Measurements from ENCODE around the gene PLGRKT. TPM values are rescaled to one million over a fixed set of nuclear protein-coding genes. Genes with fewer than 3 reads are reported as not detected.

The PLGRKT gene
- total and polyA plus RNA-seq, 4 donors = 4.1 to 11.3 (median 7.2) TPM

DNA sequence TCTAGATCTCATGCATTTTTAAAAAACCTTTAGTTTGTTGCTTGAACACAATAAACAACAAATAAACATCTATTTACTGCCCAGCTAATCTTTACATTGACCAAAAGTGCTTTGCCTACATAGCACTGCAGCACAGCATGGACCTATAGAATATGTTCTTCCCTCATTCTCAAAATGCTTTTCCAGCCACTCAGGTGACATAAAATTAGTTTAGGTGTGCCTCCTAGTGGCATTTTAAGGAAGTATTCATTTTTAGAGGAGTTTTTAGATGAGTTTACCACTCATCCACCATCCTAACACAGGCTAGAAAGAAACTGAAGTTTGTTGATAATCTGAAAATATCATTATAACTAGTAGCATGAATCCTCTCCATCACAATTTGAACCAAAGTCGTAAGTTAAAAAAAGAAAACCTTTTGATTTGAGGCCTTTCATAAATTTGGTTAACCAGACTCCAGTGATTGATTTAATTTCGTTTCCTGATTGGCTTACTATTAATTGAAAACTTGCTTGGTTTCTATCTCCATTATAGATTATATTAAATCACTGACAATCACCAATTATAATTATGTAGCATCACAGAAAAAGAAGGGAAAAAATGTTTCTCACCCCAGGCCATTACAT is 12.6 kb downstream of the PLGRKT start:
- Histone ChIP-seq H3K9ac (ENCODE audit: low read depth in 1 of 2, low read length in 2 of 2) (no peak overlapping the region), H3K9me3 (ENCODE audit: control insufficient read depth in 4 of 4, low read length in 3 of 4) (no peaks in the 10 kb centered on the region), H3K4me1 (ENCODE audit: control insufficient read depth in 4 of 4, insufficient read depth in 4 of 4, low read length in 3 of 4) (no peaks in the 10 kb centered on the region), H3K27ac (ENCODE audit: low read depth in 1 of 2, low read length in 2 of 2) (no peak overlapping the region), H3K36me3 (ENCODE audit: control insufficient read depth in 4 of 4, insufficient read depth in 3 of 4, low read depth in 1 of 4, low read length in 3 of 4) (peaks cover 0 to 2% (median 0%) of the 10 kb centered on the region in 4 donors), H3K4me3 (ENCODE audit: low read depth in 1 of 3, low read length in 3 of 3) (no peak overlapping the region), H3K27me3 (ENCODE audit: control insufficient read depth in 4 of 4, insufficient read depth in 4 of 4, low read length in 3 of 4) (no peaks in the 10 kb centered on the region)
- 85% methylated on average over 2 of the region's 2 CpGs for WGBS
- DNase-seq (ENCODE audit: low spot score) = no peak
- TF ChIP-seq HNF4A (conservative IDR thresholded peaks at IDR 0.05) = peak in 1 of 2 donors; percentile 31
- TF ChIP-seq JUND (IDR thresholded peaks at IDR 0.05) = no peak
- TF ChIP-seq RXRA (IDR thresholded peaks at IDR 0.05) = no peak
- no peak for TF ChIP-seq SP1 (IDR thresholded peaks at IDR 0.05)
- TF ChIP-seq, protein P1, sequence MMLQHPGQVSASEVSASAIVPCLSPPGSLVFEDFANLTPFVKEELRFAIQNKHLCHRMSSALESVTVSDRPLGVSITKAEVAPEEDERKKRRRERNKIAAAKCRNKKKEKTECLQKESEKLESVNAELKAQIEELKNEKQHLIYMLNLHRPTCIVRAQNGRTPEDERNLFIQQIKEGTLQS (IDR thresholded peaks at IDR 0.05) = no peak
- TF ChIP-seq YY1 (IDR thresholded peaks at IDR 0.05) = no peak
- TF ChIP-seq HNF4G (IDR thresholded peaks at IDR 0.05) = peak; percentile 19
- no peak for TF ChIP-seq FOXA2 (IDR thresholded peaks at IDR 0.05)
- peak; percentile 76 to 80 for TF ChIP-seq RAD21 (IDR thresholded peaks at IDR 0.05)
- TF ChIP-seq GABPA (IDR thresholded peaks at IDR 0.05 in 1 of 2, conservative IDR thresholded peaks at IDR 0.05 in 1 of 2) = no peak
- TF ChIP-seq, protein P2, sequence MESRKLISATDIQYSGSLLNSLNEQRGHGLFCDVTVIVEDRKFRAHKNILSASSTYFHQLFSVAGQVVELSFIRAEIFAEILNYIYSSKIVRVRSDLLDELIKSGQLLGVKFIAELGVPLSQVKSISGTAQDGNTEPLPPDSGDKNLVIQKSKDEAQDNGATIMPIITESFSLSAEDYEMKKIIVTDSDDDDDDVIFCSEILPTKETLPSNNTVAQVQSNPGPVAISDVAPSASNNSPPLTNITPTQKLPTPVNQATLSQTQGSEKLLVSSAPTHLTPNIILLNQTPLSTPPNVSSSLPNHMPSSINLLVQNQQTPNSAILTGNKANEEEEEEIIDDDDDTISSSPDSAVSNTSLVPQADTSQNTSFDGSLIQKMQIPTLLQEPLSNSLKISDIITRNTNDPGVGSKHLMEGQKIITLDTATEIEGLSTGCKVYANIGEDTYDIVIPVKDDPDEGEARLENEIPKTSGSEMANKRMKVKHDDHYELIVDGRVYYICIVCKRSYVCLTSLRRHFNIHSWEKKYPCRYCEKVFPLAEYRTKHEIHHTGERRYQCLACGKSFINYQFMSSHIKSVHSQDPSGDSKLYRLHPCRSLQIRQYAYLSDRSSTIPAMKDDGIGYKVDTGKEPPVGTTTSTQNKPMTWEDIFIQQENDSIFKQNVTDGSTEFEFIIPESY (IDR thresholded peaks at IDR 0.05) = no peak
- TF ChIP-seq, protein P3, sequence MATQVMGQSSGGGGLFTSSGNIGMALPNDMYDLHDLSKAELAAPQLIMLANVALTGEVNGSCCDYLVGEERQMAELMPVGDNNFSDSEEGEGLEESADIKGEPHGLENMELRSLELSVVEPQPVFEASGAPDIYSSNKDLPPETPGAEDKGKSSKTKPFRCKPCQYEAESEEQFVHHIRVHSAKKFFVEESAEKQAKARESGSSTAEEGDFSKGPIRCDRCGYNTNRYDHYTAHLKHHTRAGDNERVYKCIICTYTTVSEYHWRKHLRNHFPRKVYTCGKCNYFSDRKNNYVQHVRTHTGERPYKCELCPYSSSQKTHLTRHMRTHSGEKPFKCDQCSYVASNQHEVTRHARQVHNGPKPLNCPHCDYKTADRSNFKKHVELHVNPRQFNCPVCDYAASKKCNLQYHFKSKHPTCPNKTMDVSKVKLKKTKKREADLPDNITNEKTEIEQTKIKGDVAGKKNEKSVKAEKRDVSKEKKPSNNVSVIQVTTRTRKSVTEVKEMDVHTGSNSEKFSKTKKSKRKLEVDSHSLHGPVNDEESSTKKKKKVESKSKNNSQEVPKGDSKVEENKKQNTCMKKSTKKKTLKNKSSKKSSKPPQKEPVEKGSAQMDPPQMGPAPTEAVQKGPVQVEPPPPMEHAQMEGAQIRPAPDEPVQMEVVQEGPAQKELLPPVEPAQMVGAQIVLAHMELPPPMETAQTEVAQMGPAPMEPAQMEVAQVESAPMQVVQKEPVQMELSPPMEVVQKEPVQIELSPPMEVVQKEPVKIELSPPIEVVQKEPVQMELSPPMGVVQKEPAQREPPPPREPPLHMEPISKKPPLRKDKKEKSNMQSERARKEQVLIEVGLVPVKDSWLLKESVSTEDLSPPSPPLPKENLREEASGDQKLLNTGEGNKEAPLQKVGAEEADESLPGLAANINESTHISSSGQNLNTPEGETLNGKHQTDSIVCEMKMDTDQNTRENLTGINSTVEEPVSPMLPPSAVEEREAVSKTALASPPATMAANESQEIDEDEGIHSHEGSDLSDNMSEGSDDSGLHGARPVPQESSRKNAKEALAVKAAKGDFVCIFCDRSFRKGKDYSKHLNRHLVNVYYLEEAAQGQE (IDR thresholded peaks at IDR 0.05) = no peak
- TF ChIP-seq FOXA1 (IDR thresholded peaks at IDR 0.05) = no peak
- TF ChIP-seq, protein P4, sequence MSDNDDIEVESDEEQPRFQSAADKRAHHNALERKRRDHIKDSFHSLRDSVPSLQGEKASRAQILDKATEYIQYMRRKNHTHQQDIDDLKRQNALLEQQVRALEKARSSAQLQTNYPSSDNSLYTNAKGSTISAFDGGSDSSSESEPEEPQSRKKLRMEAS (IDR thresholded peaks at IDR 0.05) = no peak
- TF ChIP-seq, protein P5, sequence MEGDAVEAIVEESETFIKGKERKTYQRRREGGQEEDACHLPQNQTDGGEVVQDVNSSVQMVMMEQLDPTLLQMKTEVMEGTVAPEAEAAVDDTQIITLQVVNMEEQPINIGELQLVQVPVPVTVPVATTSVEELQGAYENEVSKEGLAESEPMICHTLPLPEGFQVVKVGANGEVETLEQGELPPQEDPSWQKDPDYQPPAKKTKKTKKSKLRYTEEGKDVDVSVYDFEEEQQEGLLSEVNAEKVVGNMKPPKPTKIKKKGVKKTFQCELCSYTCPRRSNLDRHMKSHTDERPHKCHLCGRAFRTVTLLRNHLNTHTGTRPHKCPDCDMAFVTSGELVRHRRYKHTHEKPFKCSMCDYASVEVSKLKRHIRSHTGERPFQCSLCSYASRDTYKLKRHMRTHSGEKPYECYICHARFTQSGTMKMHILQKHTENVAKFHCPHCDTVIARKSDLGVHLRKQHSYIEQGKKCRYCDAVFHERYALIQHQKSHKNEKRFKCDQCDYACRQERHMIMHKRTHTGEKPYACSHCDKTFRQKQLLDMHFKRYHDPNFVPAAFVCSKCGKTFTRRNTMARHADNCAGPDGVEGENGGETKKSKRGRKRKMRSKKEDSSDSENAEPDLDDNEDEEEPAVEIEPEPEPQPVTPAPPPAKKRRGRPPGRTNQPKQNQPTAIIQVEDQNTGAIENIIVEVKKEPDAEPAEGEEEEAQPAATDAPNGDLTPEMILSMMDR (IDR thresholded peaks at IDR 0.05; ENCODE audit: low read depth, low read length, missing input control) = peak; percentile 46

DNA sequence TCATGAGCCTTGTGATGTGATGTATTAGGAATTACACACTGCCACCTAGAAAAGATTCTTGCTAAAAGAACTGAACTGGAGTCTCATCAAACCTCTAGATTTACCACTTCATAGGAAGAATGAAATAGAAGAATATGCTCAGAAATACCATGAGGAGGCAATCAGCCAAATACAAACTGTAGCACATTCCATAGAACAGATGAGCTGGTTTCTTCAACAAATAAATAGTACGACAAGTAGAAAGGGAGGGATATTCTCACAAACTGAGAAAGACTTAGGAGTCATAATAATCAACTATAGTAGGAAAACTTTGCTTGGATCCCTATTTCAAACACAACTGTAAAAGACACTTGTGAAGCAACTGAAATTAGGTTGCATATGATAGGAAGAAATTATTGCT is 15.4 kb downstream of the PLGRKT start:
- DNase-seq (ENCODE audit: low spot score) = no peak
- 98% methylated on average over 1 of the region's 1 CpG for WGBS
- peaks cover 0 to 2% (median 0%) of the 10 kb centered on the region in 4 donors for H3K36me3 ChIP-seq (ENCODE audit: control insufficient read depth in 4 of 4, insufficient read depth in 3 of 4, low read depth in 1 of 4, low read length in 3 of 4)
- H3K4me1 ChIP-seq (ENCODE audit: control insufficient read depth in 4 of 4, insufficient read depth in 4 of 4, low read length in 3 of 4) = no peaks in the 10 kb centered on the region
- no peaks in the 10 kb centered on the region for H3K9me3 ChIP-seq (ENCODE audit: control insufficient read depth in 4 of 4, low read length in 3 of 4)
- no peaks in the 10 kb centered on the region for H3K27me3 ChIP-seq (ENCODE audit: control insufficient read depth in 4 of 4, insufficient read depth in 4 of 4, low read length in 3 of 4)
- no peak overlapping the region for H3K4me3 ChIP-seq (ENCODE audit: low read depth in 1 of 3, low read length in 3 of 3)
- no peak overlapping the region for H3K9ac ChIP-seq (ENCODE audit: low read depth in 1 of 2, low read length in 2 of 2)
- TF ChIP-seq HNF4A (conservative IDR thresholded peaks at IDR 0.05) (no peak), RXRA (IDR thresholded peaks at IDR 0.05) (no peak), FOXA1 (IDR thresholded peaks at IDR 0.05) (no peak), YY1 (IDR thresholded peaks at IDR 0.05) (no peak), EGR1 (IDR thresholded peaks at IDR 0.05; ENCODE audit: low read depth in 2 of 2) (no peak), SP1 (IDR thresholded peaks at IDR 0.05) (no peak), RAD21 (IDR thresholded peaks at IDR 0.05) (no peak), GABPA (IDR thresholded peaks at IDR 0.05 in 1 of 2, conservative IDR thresholded peaks at IDR 0.05 in 1 of 2) (no peak), FOXA2 (IDR thresholded peaks at IDR 0.05) (no peak), TAF1 (conservative IDR thresholded peaks at IDR 0.05) (no peak)
- TF ChIP-seq, protein P1 (IDR thresholded peaks at IDR 0.05) = no peak
- TF ChIP-seq, protein P3 (IDR thresholded peaks at IDR 0.05) = no peak
- H3K27ac ChIP-seq (ENCODE audit: low read depth in 1 of 2, low read length in 2 of 2) = no peak overlapping the region
